Inflammatory macrophage treated with lipopolysaccharide for 4 hours (primary cell): ENCODE results near the gene RAB15.

Experiments
- DNase-seq: peaks from one replicate; pipeline ENCODE4 v3.0.0-alpha.2; 2020

Gene RAB15

GRCh38 chr14:64987438-64987767 is 15.3 kb upstream of the RAB15 start:
- no peak for DNase-seq

- DNase-seq = peak; percentile 99
Measured at GRCh38 chr14:64986648-64987437, 14.7 kb upstream of the RAB15 start, which contains the start of gene FNTB. FNTB (plus strand) TSS chr14:64986895; CDS start chr14:64986954, 59 bp downstream.

GRCh38 chr14:64983439-64984310 is 11.5 kb upstream of the RAB15 start:
- DNase-seq = peak; percentile 56

GRCh38 chr14:64979336-64980074 is 7.4 kb upstream of the RAB15 start:
- DNase-seq = no peak

- DNase-seq = no peak
Measured at GRCh38 chr14:64974563-64974962, 2.4 kb upstream of the RAB15 start.

- DNase-seq = no peak
Measured at GRCh38 chr14:64973826-64974225, 1.7 kb upstream of the RAB15 start.

GRCh38 chr14:64973026-64973442 is 898 bp upstream of the RAB15 start:
- DNase-seq = no peak

- no peak for DNase-seq
Measured at GRCh38 chr14:64971491-64971942, 619 bp downstream of the RAB15 start.

GRCh38 chr14:64970776-64971477 is 1.2 kb downstream of the RAB15 start:
- DNase-seq = no peak

GRCh38 chr14:64970041-64970440 is 2.1 kb downstream of the RAB15 start:
- no peak for DNase-seq

- DNase-seq = no peak
Measured at GRCh38 chr14:64968651-64969050, 3.5 kb downstream of the RAB15 start.

- DNase-seq = no peak
Measured at GRCh38 chr14:64968167-64968566, 4.0 kb downstream of the RAB15 start.

GRCh38 chr14:64966976-64967375 is 5.2 kb downstream of the RAB15 start:
- DNase-seq = no peak

- DNase-seq = no peak
Measured at GRCh38 chr14:64965356-64966000, 6.7 kb downstream of the RAB15 start.

GRCh38 chr14:64963611-64964010 is 8.5 kb downstream of the RAB15 start:
- DNase-seq = no peak

- DNase-seq = no peak
Measured at GRCh38 chr14:64960762-64961276, 11.3 kb downstream of the RAB15 start.

- no peak for DNase-seq
Measured at GRCh38 chr14:64958743-64959142, 13.4 kb downstream of the RAB15 start.

- no peak for DNase-seq
Measured at GRCh38 chr14:64958201-64958600, 13.9 kb downstream of the RAB15 start.

- no peak for DNase-seq
Measured at GRCh38 chr14:64956697-64957406, 15.3 kb downstream of the RAB15 start.

GRCh38 chr14:64955297-64955696 is 16.8 kb downstream of the RAB15 start:
- DNase-seq = no peak
